Measurements from ENCODE around the gene RAP1GAP2. TPM values are rescaled to one million over a fixed set of nuclear protein-coding genes. Genes with fewer than 3 reads are reported as not detected.

RAP1GAP2 gene
- total and polyA plus RNA-seq, 2 of the 8 experiments (the other 6 are each of a cell fraction or from before 2014, with no cell fraction given): 24.0 to 63.8 TPM

- TF ChIP-seq CHD7 (IDR thresholded peaks at IDR 0.05; ENCODE audit: insufficient replicate concordance, low read length) (no peak), RBBP5 (IDR thresholded peaks at IDR 0.05; ENCODE audit: borderline replicate concordance, low read depth, low read length) (no peak), PHF8 (conservative IDR thresholded peaks at IDR 0.05; ENCODE audit: low read depth, low read length) (no peak)
Measured at GRCh38 chr17:2795441-2796163, 636 bp upstream of the RAP1GAP2 start (continued).
